Activated effector memory CD4-positive, alpha-beta T cell treated with anti-CD3 and anti-CD28 coated beads, Interleukin-2, amount 50 U/mL, for 16 hours (primary cell): ENCODE results near the gene CACNA2D1.

Experiments used
- DNase-seq: peaks from one replicate; pipeline ENCODE4 v3.0.0-alpha.2; 2020

Gene CACNA2D1

DNA sequence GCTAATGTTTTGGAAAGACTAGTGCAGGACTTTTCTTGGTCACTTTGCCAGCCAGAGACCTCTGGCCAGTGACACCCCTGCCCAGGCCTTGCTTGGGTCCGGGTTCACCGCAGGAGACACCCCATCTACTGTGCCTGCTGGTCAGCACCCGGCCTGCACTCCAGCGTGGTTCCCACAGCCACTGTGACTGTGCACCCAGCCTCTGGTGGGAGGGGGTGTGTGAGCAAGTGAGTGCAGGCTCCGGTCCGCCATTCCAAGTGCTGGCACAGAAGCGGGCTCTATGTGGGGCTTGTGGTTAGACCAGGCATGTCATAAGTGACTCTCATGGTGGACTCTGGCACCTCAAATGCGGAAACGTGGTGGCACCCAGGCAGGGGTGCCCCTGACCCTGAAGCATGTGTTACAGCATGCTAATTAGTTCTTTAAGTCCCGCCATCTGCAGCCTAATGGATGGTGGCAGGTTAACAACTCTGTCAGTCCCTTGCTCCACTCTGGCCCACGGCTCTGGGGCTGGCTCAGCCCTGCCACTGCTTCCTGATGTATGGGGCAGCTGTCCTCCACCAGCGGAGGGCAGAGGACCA is 361.8 kb downstream of the CACNA2D1 start:
- peak; percentile 57 for DNase-seq

- no peak for DNase-seq
These were observed 363.2 kb downstream of the CACNA2D1 start for GRCh38 chr7:82080254-82080927.

- DNase-seq: no peak
These were observed 364.1 kb downstream of the CACNA2D1 start for GRCh38 chr7:82079527-82079926.

- DNase-seq: no peak
These were observed 364.8 kb downstream of the CACNA2D1 start for GRCh38 chr7:82078807-82079206.

GRCh38 chr7:82071468-82071867 is 372.1 kb downstream of the CACNA2D1 start:
- no peak for DNase-seq

DNA sequence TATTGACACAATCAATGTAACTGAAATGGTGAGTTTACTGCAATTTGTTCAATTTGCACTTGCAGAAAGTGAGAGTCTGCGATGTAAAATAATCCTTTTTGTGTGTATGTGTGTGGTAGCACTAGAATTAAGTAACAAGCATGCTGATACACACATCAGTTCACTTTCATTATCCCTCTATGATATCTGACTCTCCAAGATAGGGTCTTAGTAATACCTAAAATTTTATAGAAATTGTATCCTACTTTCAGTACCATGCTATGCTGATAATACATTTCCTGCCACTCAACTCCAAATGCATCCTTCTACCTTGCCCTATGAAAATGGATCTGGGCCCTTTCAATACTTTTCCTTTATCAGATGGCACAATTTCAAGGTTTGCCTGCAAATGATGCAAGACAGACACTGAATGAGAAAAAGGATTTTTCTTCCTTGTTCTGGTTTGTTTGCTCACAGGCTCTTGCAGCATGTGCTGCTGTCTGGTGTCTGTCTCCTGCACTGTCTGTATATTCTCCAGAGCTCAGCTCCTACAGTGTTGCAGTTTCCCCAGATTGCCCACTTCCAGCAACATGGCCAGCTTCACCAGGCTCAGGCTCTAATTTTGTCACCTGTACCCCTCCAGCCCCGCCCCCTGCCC is 375.8 kb downstream of the CACNA2D1 start:
- DNase-seq: no peak

GRCh38 chr7:82057476-82057875 is 386.1 kb downstream of the CACNA2D1 start:
- DNase-seq: no peak

GRCh38 chr7:82056282-82056681 is 387.3 kb downstream of the CACNA2D1 start:
- no peak for DNase-seq

- no peak for DNase-seq
These were observed 389.0 kb downstream of the CACNA2D1 start for GRCh38 chr7:82054544-82054943.

GRCh38 chr7:82053453-82054032 is 390.0 kb downstream of the CACNA2D1 start:
- no peak for DNase-seq

GRCh38 chr7:82051601-82052000 is 392.0 kb downstream of the CACNA2D1 start:
- DNase-seq: no peak

DNA sequence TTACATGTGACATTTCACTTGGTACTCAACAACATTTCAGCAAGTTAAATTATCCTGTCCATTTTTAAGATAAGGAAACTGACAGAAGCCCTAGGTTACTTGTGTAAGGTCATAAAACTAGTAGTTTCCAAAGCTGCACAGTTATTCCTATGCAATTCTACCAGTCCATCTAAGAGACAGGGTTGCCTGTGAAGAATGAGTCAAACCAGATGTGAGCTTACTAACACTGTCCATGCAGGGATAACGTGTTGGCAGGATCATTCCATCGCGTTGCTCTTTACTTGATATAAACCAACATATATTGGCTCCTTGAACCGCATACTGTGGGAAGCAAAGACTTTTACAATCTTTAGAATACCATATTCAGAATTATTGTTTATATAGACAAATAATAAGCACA is 392.8 kb downstream of the CACNA2D1 start:
- no peak for DNase-seq

DNA sequence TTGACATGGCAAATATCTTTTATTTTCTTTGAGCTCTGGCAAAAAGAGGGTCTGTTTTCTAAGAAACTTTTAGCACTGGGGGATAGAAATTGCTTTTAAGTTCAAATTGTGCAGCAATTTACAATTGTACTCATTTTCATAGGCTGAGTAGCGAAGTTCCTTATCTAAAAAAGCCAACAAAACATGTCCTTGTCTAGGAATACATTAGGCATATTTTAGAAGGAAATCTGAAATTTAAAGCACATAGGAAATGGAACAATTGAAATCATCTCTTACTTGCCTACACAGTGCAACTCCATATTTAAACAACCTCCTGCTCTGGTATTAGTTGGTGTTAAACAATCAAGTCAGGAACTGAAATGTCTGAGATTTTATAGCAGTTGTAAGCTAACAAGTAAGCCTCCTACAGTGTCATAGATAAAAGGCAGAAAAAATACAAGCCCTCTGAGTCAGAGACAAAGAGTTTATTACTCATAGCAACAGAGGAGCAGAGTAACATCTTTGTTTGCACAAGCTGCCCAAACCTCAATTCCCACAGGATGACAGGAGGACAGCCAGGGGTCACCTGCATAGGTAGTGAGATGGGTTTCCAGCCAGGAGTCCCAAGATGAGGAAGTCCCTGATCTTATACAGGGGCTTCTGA is 393.6 kb downstream of the CACNA2D1 start:
- DNase-seq: no peak

DNA sequence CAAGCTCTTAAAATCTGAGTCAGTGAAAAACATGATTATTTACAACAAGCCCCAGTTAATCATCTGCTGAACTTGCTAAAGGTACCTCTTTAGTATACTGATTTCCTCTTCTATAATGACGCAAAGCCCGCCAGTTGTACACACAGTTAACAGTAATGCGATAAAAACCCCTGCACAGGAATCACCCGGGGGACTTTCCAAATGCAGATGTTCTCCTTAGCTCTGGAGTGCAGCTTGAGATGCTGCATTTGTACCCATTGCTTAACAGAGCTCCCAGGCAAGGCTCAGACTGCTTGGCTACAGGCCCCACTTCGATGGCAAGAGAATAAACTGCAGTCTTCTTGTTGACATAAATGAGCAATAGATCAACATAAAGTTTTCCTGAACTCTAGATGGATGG is 394.1 kb downstream of the CACNA2D1 start:
- DNase-seq: no peak

GRCh38 chr7:82044497-82045080 is 399.0 kb downstream of the CACNA2D1 start:
- DNase-seq: no peak

DNA sequence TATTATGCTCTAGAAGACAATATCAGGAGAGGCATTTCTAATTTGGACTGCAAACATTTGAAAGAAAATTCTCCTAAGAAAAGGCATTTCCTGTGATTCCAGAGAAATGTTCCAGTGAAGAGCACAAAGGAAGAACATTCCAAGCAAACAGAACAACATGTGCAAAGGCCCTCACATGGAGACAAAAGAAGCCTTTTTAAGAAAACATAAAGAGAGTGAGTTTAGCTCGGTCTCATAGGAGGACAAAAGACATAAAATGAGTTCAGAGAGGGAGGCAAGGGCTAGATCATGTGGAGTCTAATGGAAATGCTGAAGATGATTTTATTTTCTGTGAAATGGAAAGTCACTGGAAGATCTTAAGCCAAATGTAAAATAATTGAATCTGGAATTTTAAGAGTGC is 404.0 kb downstream of the CACNA2D1 start:
- no peak for DNase-seq

DNA sequence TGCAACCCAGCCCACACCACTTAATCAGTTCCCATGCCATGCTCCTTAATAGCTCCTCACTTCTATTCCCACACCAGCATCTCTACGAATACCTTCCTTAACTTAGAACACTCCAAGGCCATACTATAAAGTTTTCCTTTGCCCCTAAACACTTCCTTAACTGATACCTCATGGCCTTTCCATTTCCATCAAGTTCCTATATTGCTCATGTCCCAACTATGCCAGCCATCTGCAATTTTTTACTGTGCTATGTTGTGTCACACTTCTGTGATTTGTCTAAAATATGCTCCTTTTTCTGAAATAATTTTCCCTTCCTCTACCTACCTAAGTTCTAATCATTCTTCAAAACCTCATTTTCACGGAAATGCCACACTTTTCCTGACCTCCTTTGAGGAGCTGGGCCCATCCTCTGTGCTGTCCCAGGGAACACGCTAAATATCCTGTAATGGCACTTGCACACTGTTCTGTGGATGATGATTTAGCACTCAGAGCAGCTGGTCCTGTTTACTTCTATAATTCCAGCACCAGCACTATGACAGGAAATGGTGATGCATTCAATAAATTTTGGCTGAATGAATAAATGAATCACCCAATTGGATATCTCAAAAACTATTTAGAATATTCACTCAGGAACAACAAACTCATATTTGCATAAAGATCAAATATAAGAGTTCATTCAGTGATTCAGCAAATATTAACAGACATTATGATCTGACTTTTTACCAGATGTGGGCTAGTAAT is 407.3 kb downstream of the CACNA2D1 start:
- DNase-seq: no peak

- DNase-seq: no peak
These were observed 408.1 kb downstream of the CACNA2D1 start for GRCh38 chr7:82035456-82035855.

DNA sequence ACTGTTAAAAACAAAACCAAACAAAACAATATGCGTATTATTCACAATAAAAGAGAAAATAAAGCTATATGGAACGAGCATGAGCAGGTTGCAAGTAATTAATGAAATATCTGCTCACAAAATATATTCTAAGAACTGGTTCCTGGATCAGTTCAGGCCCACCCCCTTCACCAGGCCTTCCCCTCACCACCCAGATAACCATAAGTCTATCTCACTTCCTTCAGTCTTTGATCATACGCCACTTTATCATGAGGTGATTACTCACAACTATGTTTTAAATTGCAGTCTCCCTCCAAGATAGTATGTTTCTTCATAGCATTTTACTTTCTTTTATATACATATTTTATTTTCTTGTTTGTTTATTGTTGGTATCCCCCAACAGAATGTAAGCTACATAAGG is 410.7 kb downstream of the CACNA2D1 start:
- DNase-seq: no peak

DNA sequence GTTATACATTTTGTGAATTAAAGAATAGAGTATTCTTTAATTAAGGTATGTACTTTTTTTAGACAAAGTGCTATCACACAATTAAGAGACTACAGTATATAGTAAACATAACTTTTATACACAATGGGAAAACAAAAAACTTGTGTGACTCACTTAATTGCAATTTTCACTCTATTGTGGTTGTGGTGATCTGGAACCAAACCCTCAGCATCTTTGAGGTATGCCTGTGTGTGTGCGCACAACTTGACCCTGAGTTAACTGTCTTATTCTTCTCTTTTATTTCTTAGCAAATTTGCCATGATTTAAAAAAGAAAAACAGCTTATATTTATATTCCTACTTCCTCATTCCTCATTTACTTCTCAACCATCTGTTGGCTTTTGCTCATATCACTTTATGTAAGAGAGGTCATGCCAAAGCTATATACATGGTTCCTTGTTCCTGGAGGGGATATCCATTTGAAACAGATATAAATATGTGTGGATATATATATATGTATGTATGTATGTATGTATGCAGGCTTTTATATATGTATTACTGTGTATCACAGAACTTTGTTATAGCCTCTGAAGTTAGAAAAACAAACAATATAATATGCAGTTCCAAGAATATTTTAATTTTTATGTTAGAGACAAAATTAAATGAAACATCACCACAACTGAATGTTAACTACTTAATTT is 414.2 kb downstream of the CACNA2D1 start:
- no peak for DNase-seq

DNA sequence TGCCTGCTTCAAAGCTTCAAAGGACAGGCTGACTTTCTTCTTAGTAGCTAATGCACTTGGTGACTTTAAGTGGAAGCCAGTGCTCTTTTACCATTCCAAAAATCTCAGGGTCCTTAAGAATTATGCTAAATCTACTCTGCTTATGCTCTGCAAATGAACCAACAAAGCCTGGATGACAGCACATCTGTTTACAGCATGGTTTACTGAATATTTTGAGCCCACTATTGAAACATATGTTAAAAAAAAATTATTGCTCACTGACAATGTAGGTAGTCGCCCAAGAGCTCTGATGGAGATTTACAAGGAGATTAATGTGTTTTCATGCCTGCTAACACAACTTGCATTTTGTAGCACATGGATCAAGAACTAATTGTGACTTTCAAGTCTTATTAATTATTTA is 415.5 kb downstream of the CACNA2D1 start:
- no peak for DNase-seq

GRCh38 chr7:82021713-82022112 is 421.9 kb downstream of the CACNA2D1 start:
- no peak for DNase-seq
